Stimulated activated CD8-positive, alpha-beta memory T cell treated with anti-CD3 and anti-CD28 coated beads, Interleukin-7, amount 100 ng/mL, for 4 hours (primary cell): ENCODE results near the gene DNAJC5.

ENCODE experiments used
- DNase-seq, 2 donors: peaks; one replicate each; pipeline ENCODE4 v3.0.0-alpha.2; 2020; ENCODE audit warnings: low read depth in 2 of 2

The DNAJC5 gene

GRCh38 chr20:63884506-63885263 is 10.2 kb upstream of the DNAJC5 start:
- DNase-seq: no peak

- no peak for DNase-seq
These were observed 9.5 kb upstream of the DNAJC5 start for GRCh38 chr20:63885264-63886053.

DNA sequence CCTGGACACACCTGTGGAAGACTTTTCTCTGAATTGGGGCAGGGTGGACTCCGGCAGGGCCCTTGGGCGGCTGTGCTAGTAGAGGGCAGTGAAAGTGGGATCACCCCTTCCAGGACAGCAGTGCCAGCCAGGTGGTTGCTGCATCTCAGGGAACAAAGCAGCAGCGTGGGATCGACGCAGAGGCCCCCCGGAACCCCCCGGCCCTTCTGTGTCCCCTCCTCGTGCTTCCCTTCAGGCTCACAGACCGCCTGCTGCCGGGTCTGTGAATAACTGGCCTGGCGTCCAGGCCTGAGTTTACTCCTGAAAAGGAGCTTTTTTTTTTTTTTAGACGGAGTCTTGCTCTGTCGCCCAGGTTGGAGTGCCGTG is 8.9 kb upstream of the DNAJC5 start:
- no peak for DNase-seq

DNA sequence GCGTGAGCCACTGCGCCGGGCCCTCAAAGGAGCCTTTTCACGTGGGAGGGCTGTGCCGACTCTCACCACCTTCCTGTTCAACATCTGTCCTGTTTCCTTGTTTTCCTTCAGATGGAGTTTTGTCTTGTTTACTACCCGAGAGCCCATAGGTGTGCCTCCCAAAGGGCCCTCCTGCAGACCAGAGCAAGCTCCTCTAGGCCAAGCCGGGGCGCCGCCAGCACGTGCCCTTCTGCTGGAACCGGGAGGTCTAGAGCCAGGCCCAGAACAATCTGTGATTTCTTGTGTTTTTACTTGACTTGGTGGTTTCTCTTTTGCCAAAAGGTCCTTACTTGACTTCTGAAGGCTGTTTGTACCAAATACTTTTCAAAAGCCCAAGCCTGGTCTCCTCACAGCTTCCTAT is 8.0 kb upstream of the DNAJC5 start:
- no peak for DNase-seq

DNA sequence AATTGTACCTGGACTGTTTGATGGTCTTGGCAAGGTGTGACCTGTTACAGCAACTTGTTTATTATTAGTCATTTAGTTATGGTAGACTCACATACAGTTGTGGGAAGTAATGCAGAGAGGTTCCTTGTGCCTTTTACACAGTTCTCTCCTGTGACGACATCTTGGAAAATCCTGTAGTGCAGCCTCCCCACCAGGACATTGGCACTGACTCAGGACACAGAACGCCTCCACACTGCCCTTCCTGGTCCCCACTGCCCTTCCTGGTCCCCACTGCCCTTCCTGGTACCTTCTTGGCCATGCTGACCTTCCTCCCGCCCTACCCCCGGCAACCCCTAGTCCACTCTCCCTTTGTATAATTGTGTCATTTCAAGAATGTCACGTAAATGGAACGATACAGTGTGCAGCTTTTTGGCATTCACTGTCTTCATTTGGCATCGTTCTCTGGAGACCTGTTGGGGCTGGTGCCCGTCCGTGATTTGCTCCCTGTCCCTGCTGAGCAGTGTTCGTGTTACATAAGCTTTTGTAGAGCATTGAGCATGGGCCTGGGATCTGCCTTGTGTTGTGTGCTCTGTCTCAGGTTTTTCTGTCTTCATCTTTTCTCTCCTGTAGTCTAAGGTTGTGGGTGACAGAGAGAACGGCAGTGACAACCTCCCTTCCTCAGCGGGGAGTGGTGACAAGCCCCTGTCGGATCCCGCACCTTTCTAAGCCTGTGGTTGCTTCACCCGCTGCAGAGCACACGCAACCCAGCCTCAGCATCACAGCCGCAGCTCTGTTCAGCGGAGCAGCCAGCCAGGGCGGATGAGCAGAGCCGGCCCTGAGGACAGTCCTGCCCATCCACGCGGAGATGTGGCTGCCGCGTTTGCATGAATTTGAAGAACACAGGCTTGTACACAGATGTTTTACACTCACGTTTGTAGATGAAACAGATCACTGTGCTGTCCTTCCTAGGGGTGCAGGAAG is 5.4 kb upstream of the DNAJC5 start:
- no peak for DNase-seq

DNA sequence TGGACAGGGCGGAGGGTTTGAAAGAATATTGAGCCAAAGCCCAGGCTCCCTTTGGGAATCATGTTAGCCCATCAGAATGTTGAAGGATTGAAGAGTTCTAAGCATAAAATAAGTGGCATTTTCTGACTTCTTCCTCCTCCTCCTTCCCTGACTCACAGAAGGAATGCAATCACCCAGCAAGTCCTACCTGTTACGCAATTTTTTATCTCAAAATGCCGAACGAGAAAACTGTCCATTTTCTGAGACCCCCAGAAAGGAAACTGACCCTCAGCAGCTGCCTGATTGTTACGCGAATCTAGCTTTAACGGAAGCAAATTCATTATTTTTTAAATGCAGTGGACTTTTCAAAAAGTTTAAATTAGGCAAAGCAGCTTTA is 4.7 kb upstream of the DNAJC5 start:
- no peak for DNase-seq

DNA sequence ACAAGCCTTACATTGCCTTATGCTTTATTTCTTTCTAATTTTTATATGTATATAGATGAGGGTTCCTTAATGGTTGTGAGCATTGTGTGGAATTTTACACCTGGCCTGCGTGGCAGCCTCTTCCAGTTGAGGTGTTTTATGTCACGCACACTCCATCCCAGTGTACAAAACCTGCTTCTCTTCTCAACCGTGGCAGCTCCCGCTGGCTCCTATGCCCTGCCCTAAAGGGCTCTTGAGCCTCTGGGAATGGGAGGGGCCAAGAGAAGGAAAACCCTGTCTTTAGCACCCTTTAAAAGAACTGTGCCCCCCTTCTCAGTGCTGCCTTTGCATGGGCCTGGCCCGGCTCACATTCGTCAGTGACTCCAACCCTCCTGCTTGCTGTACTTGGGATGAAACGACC is 4.3 kb upstream of the DNAJC5 start:
- DNase-seq: no peak

- DNase-seq: no peak
These were observed 3.6 kb upstream of the DNAJC5 start for GRCh38 chr20:63891061-63892002.

DNA sequence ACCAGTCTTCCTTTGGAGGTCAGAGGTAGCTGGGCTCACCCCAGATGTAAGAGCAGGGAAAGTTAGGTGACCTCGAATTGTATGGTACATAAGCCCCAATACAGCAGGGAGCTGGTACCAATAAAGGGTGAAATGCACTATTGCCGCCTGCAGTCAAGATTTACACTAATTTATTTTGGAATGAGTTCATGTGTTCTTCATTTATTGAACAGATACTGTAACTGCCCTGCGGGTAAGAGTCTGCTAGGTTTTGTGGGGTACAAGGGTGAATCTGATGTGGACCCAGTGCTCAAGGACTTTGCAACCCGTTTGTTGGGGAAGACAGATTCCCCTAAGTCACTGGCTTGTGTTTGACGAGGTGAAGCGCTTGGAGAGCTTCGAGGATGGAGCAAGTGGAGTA is 2.5 kb upstream of the DNAJC5 start:
- DNase-seq: no peak

- no peak for DNase-seq
These were observed 948 bp upstream of the DNAJC5 start for GRCh38 chr20:63893999-63894357.

DNA sequence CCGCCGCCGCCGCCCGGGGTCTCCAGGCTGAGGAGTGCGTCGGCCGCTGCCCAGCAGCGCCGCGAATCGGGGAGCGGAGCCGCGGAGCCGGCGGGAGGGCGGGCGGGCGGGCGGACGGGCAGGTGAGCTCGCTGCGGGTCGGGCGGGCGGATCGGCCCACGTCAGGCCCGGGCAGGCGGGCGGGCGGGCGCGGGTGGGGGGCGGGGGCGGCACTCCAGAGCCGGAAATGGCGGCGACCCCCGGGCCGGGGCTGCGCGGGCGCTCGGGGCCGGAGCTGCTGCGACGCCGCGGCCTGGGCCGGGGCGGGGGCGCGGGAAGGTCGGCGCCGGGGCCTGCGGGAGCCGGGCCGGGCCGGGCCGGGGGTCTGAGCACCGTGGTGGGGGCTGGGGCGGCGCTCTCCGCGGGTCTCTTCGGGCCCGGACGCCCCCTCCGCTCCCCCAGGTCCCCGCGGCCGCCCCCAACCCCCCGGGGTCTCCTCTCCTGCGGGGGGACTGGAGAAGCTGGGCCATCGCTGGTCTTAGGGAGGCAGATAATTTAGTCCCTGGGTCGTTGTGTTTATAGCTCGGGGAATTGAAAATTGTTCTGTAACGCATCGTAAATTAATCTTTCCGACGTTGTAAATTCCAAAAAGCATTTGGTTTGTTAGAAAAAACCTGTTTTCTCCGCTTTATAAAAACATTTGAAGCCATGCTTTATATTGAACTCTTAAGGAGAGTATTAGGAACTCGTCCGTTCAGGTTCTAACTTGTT is 451 bp downstream of the DNAJC5 start:
- DNase-seq: no peak

- no peak for DNase-seq
These were observed 982 bp downstream of the DNAJC5 start for GRCh38 chr20:63895952-63896263.

DNA sequence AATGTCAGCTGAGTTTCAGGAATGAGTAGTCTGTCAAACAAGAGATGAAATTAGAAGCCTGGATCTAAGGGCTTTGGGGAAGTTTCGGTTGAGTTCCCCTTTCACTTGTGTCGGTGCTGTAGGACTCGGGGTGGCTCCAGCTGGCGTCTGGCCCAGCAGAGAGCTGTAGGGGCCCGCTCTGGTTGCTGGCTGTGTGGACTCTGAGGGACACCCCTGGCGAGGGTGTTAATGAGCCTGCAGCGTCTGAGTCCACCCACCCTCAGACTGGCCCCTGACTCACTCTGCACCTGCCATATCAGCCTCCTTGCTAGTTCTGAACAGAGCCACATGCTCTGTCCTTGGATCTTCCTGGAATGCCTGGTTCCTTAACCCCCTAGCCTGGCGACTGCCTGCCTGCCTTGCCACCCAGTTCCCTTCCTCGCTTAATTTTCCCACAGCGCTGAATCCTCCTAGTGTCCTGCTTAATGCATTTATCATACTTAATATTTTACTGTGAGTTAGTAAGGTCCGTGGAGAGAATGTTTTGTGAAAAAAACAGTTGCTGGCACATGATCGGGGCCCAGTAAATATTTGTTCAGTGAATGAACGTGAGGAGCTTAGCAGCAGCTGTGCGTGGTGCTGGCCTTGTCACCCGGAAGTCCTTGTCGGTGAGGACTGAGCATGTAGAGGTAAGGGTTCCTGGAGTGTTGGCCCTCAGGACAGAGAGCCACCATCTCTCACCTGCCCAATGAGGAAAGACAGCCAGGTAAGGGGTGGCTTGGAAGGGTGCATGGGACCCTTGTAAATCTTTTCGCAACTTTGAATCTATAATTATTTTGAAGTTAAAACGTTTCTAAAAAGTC is 1.6 kb downstream of the DNAJC5 start:
- no peak for DNase-seq

GRCh38 chr20:63897978-63898561 is 3.1 kb downstream of the DNAJC5 start:
- no peak for DNase-seq

DNA sequence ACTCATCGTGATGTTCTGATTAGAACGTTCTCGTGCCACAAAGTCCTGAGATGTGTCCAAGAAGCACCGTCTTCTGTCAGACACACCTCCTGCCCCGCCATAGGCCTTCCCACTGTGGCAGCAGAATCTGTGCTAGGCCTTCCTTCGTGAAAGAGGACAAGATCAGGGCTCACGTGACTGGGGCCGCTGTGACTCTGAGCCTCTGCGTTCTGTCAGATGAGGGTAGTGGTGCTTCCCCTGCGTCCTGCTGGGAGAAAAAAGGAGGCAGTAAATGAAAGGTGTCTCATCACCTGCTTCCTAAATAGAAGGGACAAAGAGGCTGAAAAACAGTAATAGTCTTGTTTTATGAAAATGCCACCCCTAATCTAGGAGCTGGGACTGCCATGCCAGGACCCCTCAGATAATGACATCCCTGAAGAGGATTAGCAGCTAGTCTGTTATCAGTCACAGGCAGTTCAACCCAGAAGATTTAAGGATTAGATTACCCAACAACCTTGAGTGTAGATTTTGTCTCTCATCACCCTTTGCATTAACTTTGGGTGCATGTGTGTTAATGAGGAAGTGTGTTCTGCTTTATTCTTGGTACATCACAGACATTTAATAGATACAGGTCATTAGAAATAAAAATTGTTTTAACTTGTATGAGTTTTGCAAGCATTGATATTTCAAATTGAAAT is 4.1 kb downstream of the DNAJC5 start:
- no peak for DNase-seq

DNA sequence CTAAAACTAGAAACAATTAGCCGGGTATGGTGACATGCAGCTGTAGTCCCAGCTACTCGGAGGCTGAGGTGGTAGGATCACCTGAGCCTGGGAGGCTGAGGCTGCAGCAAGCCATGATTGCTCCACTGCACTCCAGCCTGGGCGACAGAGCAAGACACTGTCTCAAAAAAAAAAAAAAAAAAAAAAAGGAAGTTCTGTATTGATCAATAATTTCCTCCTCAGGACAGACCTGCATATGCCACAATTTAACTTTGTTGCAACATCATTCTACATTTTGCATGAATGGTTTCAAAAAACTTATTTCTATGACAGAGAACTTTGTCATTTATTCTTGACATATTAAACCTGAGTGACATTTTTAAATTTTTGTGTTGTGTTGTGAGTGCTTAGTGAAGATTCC is 5.5 kb downstream of the DNAJC5 start:
- no peak for DNase-seq

DNA sequence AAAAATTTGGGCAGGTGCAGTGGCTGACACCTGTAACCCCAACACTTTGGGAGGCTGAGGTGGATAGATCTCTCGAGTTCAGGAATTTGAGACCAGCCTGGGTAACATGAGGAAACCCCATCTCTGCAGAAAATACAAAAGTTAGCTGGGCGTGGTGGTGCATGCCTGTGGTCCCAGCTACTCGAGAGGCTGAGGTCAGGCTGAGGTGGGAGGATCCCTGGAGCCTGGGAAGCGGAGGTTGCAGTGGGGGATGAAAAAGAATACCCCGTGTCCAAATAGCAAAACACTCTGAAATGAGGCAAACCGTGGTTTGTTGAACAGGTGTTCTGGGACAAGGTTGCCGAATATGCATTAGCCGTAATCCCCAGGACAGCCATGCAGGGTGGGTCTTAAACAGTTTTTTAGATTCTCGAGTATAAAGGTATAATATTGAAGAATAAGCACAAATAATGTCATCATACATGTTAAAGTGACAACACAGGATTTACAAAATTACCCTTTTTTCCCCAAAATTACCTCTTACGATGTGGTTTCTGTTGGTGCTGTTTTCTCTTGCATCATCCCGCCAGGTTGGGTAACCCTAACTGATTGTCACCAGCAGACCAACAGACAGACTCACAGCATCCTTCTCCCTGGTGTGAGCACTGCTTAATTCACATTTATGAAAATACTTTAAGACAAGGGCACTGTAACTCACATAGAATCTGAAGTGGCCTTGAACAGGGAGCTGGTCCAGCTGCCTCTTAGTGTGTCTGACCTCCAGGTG is 9.1 kb downstream of the DNAJC5 start:
- DNase-seq: no peak
